Vagina (tissue), 2 donors: ENCODE data around the gene ARID3A. TPM values are rescaled to one million over a fixed set of nuclear protein-coding genes. Genes with fewer than 3 reads are reported as not detected.
"Not testable (repeated sequence)": the region's sequence is repeated elsewhere in the genome, so short reads cannot be mapped to it uniquely, and the experiment has no call there.

Experiments used
- DNase-seq, 2 donors: peaks; one replicate each; pipeline ENCODE4 v3.0.0-alpha.2; 2017; ENCODE audit errors: extremely low spot score in 2 of 2
- H3K27ac ChIP-seq: fragments of 200-600 bp; sonication (generic); one replicate; pipeline ENCODE4 v1.5.1; 2019
- H3K27me3 ChIP-seq: fragments of 200-600 bp; sonication (generic); one replicate; pipeline ENCODE4 v1.5.1; 2019
- H3K36me3 ChIP-seq, 2 donors: fragments of 200-600 bp; sonication (generic); one replicate each; pipeline ENCODE4 v1.5.1; 2017 to 2019
- H3K4me1 ChIP-seq: fragments of 200-600 bp; sonication (generic); one replicate; pipeline ENCODE4 v1.5.1; 2019
- H3K4me3 ChIP-seq, 2 donors: fragments of 200-600 bp; sonication (generic); 1 replicate in 1 of 2; 2 replicates in 1 of 2; pipeline ENCODE4 v1.5.1; 2016 to 2019
- H3K9me3 ChIP-seq: fragments of 200-600 bp; sonication (generic); one replicate; pipeline ENCODE4 v1.5.1; 2019
- CTCF ChIP-seq, 3 experiments: fragments of 450-650 bp in 2 of 3; fragments of 200-600 bp in 1 of 3; sonication (generic) in 1 of 3; IDR thresholded peaks; one replicate each; pipeline ENCODE4 v1.5.1; 2017 to 2019; ENCODE audit warnings: antibody characterized with exemption in 3 of 3, mild to moderate bottlenecking in 2 of 3, moderate library complexity in 2 of 3
- POLR2A ChIP-seq, 2 donors: fragments of 450-650 bp; IDR thresholded peaks; one replicate each; pipeline ENCODE4 v1.6.1; 2017; ENCODE audit warnings: antibody characterized with exemption in 2 of 2, mild to moderate bottlenecking in 2 of 2, moderate library complexity in 2 of 2
- POLR2AphosphoS5 ChIP-seq, 2 donors: sonication (generic); formaldehyde crosslinking; IDR thresholded peaks; one replicate each; pipeline ENCODE4 v1.9.0; 2017; ENCODE audit warnings: antibody characterized with exemption in 2 of 2, mild to moderate bottlenecking in 2 of 2, low read depth in 1 of 2; ENCODE audit not compliant: insufficient read depth in 1 of 2
- intact Hi-C: fragments of 100-400 bp; cut with DNase I; formaldehyde crosslinking; loops from one replicate; pipeline ENCODE4 v1.15.1; 2023
- total RNA-seq: library from RNA; depleted of rRNA; stranded (reverse); fragments of >200 nt; gene quantifications from one replicate; pipeline ENCODE4 v1.2.3, GENCODE V29; 2016

Gene ARID3A
- total RNA-seq, 1 donor from 2014 or later, result 10.3 TPM

GRCh38 chr19:955803-956765 lies 30.2 kb downstream of the ARID3A start:
- intact Hi-C loops, result no loop called here
- no peak for DNase-seq
- TF ChIP-seq POLR2A (IDR thresholded peaks at IDR 0.05), result no peak
- no peak for TF ChIP-seq CTCF (IDR thresholded peaks at IDR 0.05)
- TF ChIP-seq POLR2AphosphoS5 (IDR thresholded peaks at IDR 0.05; ENCODE audit: insufficient read depth in 1 of 2, low read depth in 1 of 2), result no peak
- H3K27me3 ChIP-seq, result no peaks in the 10 kb centered on the region
- H3K9me3 ChIP-seq, result no peaks in the 10 kb centered on the region
- H3K27ac ChIP-seq, result no peak overlapping the region
- H3K4me1 ChIP-seq, result peaks cover 29% of the 10 kb centered on the region
- no peak overlapping the region for H3K4me3 ChIP-seq
- no peaks in the 10 kb centered on the region for H3K36me3 ChIP-seq

GRCh38 chr19:956766-957440 lies 31.1 kb downstream of the ARID3A start:
- no peaks in the 10 kb centered on the region for H3K36me3 ChIP-seq
- no peaks in the 10 kb centered on the region for H3K9me3 ChIP-seq
- no peaks in the 10 kb centered on the region for H3K27me3 ChIP-seq
- no peak for DNase-seq
- H3K4me3 ChIP-seq, result no peak overlapping the region
- H3K4me1 ChIP-seq, result peaks cover 29% of the 10 kb centered on the region
- no peak overlapping the region for H3K27ac ChIP-seq
- no peak for TF ChIP-seq POLR2A (IDR thresholded peaks at IDR 0.05)
- TF ChIP-seq POLR2AphosphoS5 (IDR thresholded peaks at IDR 0.05; ENCODE audit: insufficient read depth in 1 of 2, low read depth in 1 of 2), result no peak
- TF ChIP-seq CTCF (IDR thresholded peaks at IDR 0.05), result no peak
- intact Hi-C loops, result no loop called here

GRCh38 chr19:957578-957977 lies 31.7 kb downstream of the ARID3A start:
- H3K9me3 ChIP-seq, intact Hi-C loops: not testable (repeated sequence)

GRCh38 chr19:958967-959855 lies 33.4 kb downstream of the ARID3A start:
- no peak for DNase-seq
- H3K36me3 ChIP-seq, result no peaks in the 10 kb centered on the region
- H3K4me1 ChIP-seq, result peaks cover 14% of the 10 kb centered on the region
- TF ChIP-seq POLR2AphosphoS5 (IDR thresholded peaks at IDR 0.05; ENCODE audit: insufficient read depth in 1 of 2, low read depth in 1 of 2), result no peak
- TF ChIP-seq CTCF (IDR thresholded peaks at IDR 0.05), result no peak
- TF ChIP-seq POLR2A (IDR thresholded peaks at IDR 0.05), result no peak
- H3K9me3 ChIP-seq, result no peaks in the 10 kb centered on the region
- intact Hi-C loops, result no loop called here
- no peak overlapping the region for H3K27ac ChIP-seq
- H3K4me3 ChIP-seq, result no peak overlapping the region
- no peaks in the 10 kb centered on the region for H3K27me3 ChIP-seq

More at GRCh38 chr19:957578-957977, 31.7 kb downstream of the ARID3A start:
- H3K4me3 ChIP-seq, H3K27ac ChIP-seq, H3K36me3 ChIP-seq, DNase-seq, H3K27me3 ChIP-seq: not testable (repeated sequence)
- peaks cover 28% of the 10 kb centered on the region for H3K4me1 ChIP-seq

GRCh38 chr19:960020-960419 lies 34.2 kb downstream of the ARID3A start:
- H3K9me3 ChIP-seq, result no peaks in the 10 kb centered on the region
- TF ChIP-seq CTCF (IDR thresholded peaks at IDR 0.05) (no peak), POLR2AphosphoS5 (IDR thresholded peaks at IDR 0.05; ENCODE audit: insufficient read depth in 1 of 2, low read depth in 1 of 2) (no peak), POLR2A (IDR thresholded peaks at IDR 0.05) (no peak)

More at GRCh38 chr19:960020-960419, 34.2 kb downstream of the ARID3A start:
- H3K36me3 ChIP-seq, result peaks cover 0 to 7% of the 10 kb centered on the region in 2 donors
- peaks cover 14% of the 10 kb centered on the region for H3K4me1 ChIP-seq
- intact Hi-C loops, result no loop called here
- H3K27me3 ChIP-seq, result no peaks in the 10 kb centered on the region
- H3K27ac ChIP-seq, result no peak overlapping the region
- H3K4me3 ChIP-seq, result no peak overlapping the region
- no peak for DNase-seq
